ENCODE results near the gene NEUROG1.

NEUROG1 gene

DNA sequence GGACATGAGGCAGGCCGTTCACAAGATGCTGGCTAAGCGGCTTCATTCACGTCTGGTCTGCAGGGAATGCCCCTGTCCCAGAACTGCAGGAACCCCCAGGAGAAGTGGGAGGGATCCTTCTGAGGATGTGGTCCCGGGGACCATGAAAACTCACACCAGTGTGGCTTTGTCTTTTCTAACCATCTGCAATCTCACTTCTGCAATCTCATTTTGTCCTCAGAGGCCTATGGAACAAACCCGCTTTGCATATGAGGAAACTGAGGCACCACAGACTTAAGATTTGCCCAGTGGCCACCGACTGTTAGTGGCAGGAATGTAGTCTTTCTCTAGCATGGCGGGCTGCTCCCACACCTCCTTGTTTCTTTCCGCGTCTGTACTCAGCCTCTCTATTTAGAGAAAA lies 36.1 kb upstream of the NEUROG1 start:
- H3K4me3 ChIP-seq (ENCODE audit: low read depth, low read length) = no peak overlapping the region
- H3K36me3 ChIP-seq (ENCODE audit: control insufficient read depth, insufficient read depth, low read length) = no peaks in the 10 kb centered on the region
- no peaks in the 10 kb centered on the region for H3K4me1 ChIP-seq
- H3K9me3 ChIP-seq (ENCODE audit: control insufficient read depth, low read length) = no peaks in the 10 kb centered on the region
- H3K4me2 ChIP-seq (ENCODE audit: low read length) = no peak overlapping the region
- H3K27me3 ChIP-seq (ENCODE audit: control insufficient read depth, insufficient read depth, low read length) = no peaks in the 10 kb centered on the region
- no peak overlapping the region for H2AFZ ChIP-seq
- no peak overlapping the region for H3K27ac ChIP-seq
- no peak for TF ChIP-seq CTCF (IDR thresholded peaks at IDR 0.05)
- no peak overlapping the region for H3K9ac ChIP-seq
- H3K79me2 ChIP-seq = no peaks in the 10 kb centered on the region

GRCh38 chr5:135571066-135571609 lies 35.4 kb upstream of the NEUROG1 start:
- H2AFZ ChIP-seq = no peak overlapping the region
- no peaks in the 10 kb centered on the region for H3K4me1 ChIP-seq
- no peaks in the 10 kb centered on the region for H3K9me3 ChIP-seq (ENCODE audit: control insufficient read depth, low read length)
- TF ChIP-seq CTCF (IDR thresholded peaks at IDR 0.05) = no peak
- no peak overlapping the region for H3K27ac ChIP-seq
- no peak overlapping the region for H3K4me2 ChIP-seq (ENCODE audit: low read length)
- no peaks in the 10 kb centered on the region for H3K36me3 ChIP-seq (ENCODE audit: control insufficient read depth, insufficient read depth, low read length)
- H3K27me3 ChIP-seq (ENCODE audit: control insufficient read depth, insufficient read depth, low read length) = no peaks in the 10 kb centered on the region
- no peak overlapping the region for H3K9ac ChIP-seq
- H3K79me2 ChIP-seq = no peaks in the 10 kb centered on the region
- H3K4me3 ChIP-seq (ENCODE audit: low read depth, low read length) = no peak overlapping the region

GRCh38 chr5:135570453-135570764 lies 34.6 kb upstream of the NEUROG1 start:
- Histone ChIP-seq H2AFZ (no peak overlapping the region), H3K4me2 (ENCODE audit: low read length) (no peak overlapping the region), H3K9ac (no peak overlapping the region), H3K27me3 (ENCODE audit: control insufficient read depth, insufficient read depth, low read length) (no peaks in the 10 kb centered on the region), H3K27ac (no peak overlapping the region), H3K36me3 (ENCODE audit: control insufficient read depth, insufficient read depth, low read length) (no peaks in the 10 kb centered on the region), H3K9me3 (ENCODE audit: control insufficient read depth, low read length) (no peaks in the 10 kb centered on the region), H3K4me3 (ENCODE audit: low read depth, low read length) (no peak overlapping the region), H3K79me2 (no peaks in the 10 kb centered on the region), H3K4me1 (no peaks in the 10 kb centered on the region)
- no peak for TF ChIP-seq CTCF (IDR thresholded peaks at IDR 0.05)

DNA sequence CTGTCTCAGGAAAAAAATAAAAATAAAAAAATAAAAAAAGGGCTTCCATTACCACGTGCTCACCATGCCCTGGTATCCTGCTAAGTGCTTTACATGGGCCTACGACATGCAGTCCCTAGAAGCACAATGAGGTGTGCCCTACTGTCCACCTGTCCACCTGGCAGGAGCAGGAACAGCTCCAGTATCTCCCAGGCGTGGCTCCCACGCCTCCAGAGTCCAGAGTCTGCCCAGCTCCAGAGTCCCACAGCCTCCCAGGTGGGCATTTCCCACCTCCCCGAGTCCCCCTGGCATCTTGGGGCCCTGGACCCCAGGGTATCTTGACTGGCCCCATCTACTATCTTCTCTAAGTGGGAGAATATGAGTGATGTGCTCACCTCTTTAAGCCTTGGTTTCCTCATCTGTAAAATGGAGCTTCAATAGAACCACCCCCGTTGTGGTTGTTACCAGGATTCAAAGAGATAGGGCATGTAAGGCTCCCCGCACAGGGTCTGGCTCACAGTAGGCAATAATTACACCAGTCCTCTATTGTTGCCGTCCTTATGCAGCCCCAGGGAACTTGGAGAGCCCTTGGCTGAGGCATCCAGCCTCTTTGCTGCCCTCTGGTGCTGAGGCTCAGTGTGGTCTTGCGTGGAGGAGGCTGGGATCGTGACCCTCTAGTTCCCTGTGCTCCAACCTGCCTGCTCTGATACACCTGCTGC lies 34.1 kb upstream of the NEUROG1 start:
- no peak overlapping the region for H3K4me3 ChIP-seq (ENCODE audit: low read depth, low read length)
- no peaks in the 10 kb centered on the region for H3K9me3 ChIP-seq (ENCODE audit: control insufficient read depth, low read length)
- no peaks in the 10 kb centered on the region for H3K79me2 ChIP-seq
- no peaks in the 10 kb centered on the region for H3K27me3 ChIP-seq (ENCODE audit: control insufficient read depth, insufficient read depth, low read length)
- TF ChIP-seq CTCF (IDR thresholded peaks at IDR 0.05) = peak; percentile 16
- H3K9ac ChIP-seq = no peak overlapping the region
- H2AFZ ChIP-seq = no peak overlapping the region
- H3K4me1 ChIP-seq = no peaks in the 10 kb centered on the region
- no peak overlapping the region for H3K27ac ChIP-seq
- no peak overlapping the region for H3K4me2 ChIP-seq (ENCODE audit: low read length)
- H3K36me3 ChIP-seq (ENCODE audit: control insufficient read depth, insufficient read depth, low read length) = no peaks in the 10 kb centered on the region

DNA sequence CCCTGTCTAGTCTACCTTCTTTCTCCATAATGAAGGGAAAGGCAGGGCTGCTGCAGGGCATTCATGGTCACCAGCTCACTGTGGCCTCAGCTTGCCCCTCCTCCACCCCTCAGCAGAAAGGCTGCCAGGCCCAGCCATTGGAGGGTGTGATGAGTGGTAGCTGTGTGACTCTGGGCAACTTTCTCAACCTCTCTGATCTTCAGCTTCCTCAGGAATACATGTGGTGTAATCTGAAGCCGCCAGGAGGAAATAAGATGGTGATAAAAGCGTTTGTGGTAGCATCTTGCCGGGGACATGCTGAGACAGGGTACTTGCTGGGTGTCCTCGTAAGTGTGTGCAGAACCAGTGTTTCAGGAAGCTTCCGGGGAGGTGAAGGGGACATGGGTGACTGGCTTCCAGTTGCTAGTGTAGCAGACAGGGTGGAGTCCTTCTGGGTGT lies 33.2 kb upstream of the NEUROG1 start:
- H3K27me3 ChIP-seq (ENCODE audit: control insufficient read depth, insufficient read depth, low read length) = no peaks in the 10 kb centered on the region
- H3K4me2 ChIP-seq (ENCODE audit: low read length) = no peak overlapping the region
- no peaks in the 10 kb centered on the region for H3K9me3 ChIP-seq (ENCODE audit: control insufficient read depth, low read length)
- TF ChIP-seq CTCF (IDR thresholded peaks at IDR 0.05) = no peak
- no peaks in the 10 kb centered on the region for H3K79me2 ChIP-seq
- H3K9ac ChIP-seq = no peak overlapping the region
- no peaks in the 10 kb centered on the region for H3K36me3 ChIP-seq (ENCODE audit: control insufficient read depth, insufficient read depth, low read length)
- no peak overlapping the region for H3K27ac ChIP-seq
- no peaks in the 10 kb centered on the region for H3K4me1 ChIP-seq
- H3K4me3 ChIP-seq (ENCODE audit: low read depth, low read length) = no peak overlapping the region
- H2AFZ ChIP-seq = no peak overlapping the region

All from parathyroid adenoma (tissue), 2 donors.